Trophoblast cell (in vitro differentiated cells and primary cell): ENCODE results near the gene TTYH2.

Source experiments
- DNase-seq, 2 donors: peaks; one replicate each; pipeline ENCODE4 v3.0.0-alpha.2; 2016
- H2AFZ ChIP-seq: 2 replicates; pipeline ENCODE4 v1.6.1; 2013; ENCODE audit warnings: low read length, moderate library complexity, mild to moderate bottlenecking; ENCODE audit not compliant: insufficient read depth, poor library complexity
- H2AK5ac ChIP-seq: 2 replicates; pipeline ENCODE4 v1.6.1; 2013; ENCODE audit warnings: mild to moderate bottlenecking, low read length
- H2BK120ac ChIP-seq: 2 replicates; pipeline ENCODE4 v1.6.1; 2013; ENCODE audit warnings: low read length, mild to moderate bottlenecking, moderate library complexity; ENCODE audit not compliant: insufficient read depth, poor library complexity
- H2BK12ac ChIP-seq: 2 replicates; pipeline ENCODE4 v1.6.1; 2013; ENCODE audit warnings: mild to moderate bottlenecking, low read length, moderate library complexity
- H2BK5ac ChIP-seq: 2 replicates; pipeline ENCODE4 v1.6.1; 2013; ENCODE audit warnings: low read length, low read depth, moderate library complexity, mild to moderate bottlenecking; ENCODE audit not compliant: poor library complexity
- H3K14ac ChIP-seq: 2 replicates; pipeline ENCODE4 v1.6.1; 2013; ENCODE audit warnings: mild to moderate bottlenecking, low read length
- H3K18ac ChIP-seq: 2 replicates; pipeline ENCODE4 v1.6.1; 2013; ENCODE audit warnings: mild to moderate bottlenecking, low read length
- H3K23ac ChIP-seq: 2 replicates; pipeline ENCODE4 v1.6.1; 2013; ENCODE audit warnings: low read length
- H3K27ac ChIP-seq: 2 replicates; pipeline ENCODE4 v1.5.1; 2013; ENCODE audit warnings: low read depth, mild to moderate bottlenecking, inconsistent platforms, low read length, moderate library complexity
- H3K27me3 ChIP-seq: 2 replicates; pipeline ENCODE4 v1.6.1; 2013; ENCODE audit warnings: inconsistent platforms, mild to moderate bottlenecking, low read length, moderate library complexity; ENCODE audit not compliant: insufficient read depth
- H3K36me3 ChIP-seq, 2 experiments: 1 replicate in 1 of 2; 2 replicates in 1 of 2; pipeline ENCODE4 v1.6.1; 2013; ENCODE audit warnings: low read length in 2 of 2, mild to moderate bottlenecking in 2 of 2, moderate library complexity in 1 of 2; ENCODE audit not compliant: insufficient read depth in 2 of 2, control insufficient read depth in 1 of 2
- H3K4ac ChIP-seq: 2 replicates; pipeline ENCODE4 v1.6.1; 2013; ENCODE audit warnings: low read depth, mild to moderate bottlenecking, low read length, moderate library complexity
- H3K4me1 ChIP-seq, 2 experiments: 1 replicate in 1 of 2; 2 replicates in 1 of 2; pipeline ENCODE4 v1.6.1; 2013; ENCODE audit warnings: low read length in 2 of 2, mild to moderate bottlenecking in 2 of 2, moderate library complexity in 1 of 2; ENCODE audit not compliant: insufficient read depth in 2 of 2, control insufficient read depth in 1 of 2
- H3K4me2 ChIP-seq: 2 replicates; pipeline ENCODE4 v1.6.1; 2013; ENCODE audit warnings: inconsistent platforms, mild to moderate bottlenecking, low read length, moderate library complexity
- H3K4me3 ChIP-seq: 2 replicates; pipeline ENCODE4 v1.5.1; 2013; ENCODE audit warnings: mild to moderate bottlenecking, low read depth, low read length, inconsistent platforms
- H3K79me1 ChIP-seq: one replicate; pipeline ENCODE4 v1.6.1; 2013; ENCODE audit warnings: low read length
- H3K79me2 ChIP-seq: 2 replicates; pipeline ENCODE4 v1.6.1; 2013; ENCODE audit warnings: low read length, mild to moderate bottlenecking; ENCODE audit not compliant: control insufficient read depth, insufficient read depth, poor library complexity
- H3K9ac ChIP-seq: 2 replicates; pipeline ENCODE4 v1.6.1; 2013; ENCODE audit warnings: mild to moderate bottlenecking, low read length
- H3K9me3 ChIP-seq: 2 replicates; pipeline ENCODE4 v1.6.1; 2013; ENCODE audit warnings: low read depth, mild to moderate bottlenecking, control low read depth, inconsistent platforms, low read length; ENCODE audit not compliant: insufficient read depth
- H4K12ac ChIP-seq: 2 replicates; pipeline ENCODE4 v1.6.1; 2013; ENCODE audit warnings: low read depth, mild to moderate bottlenecking, low read length, moderate library complexity
- H4K8ac ChIP-seq: 2 replicates; pipeline ENCODE4 v1.6.1; 2013; ENCODE audit warnings: low read depth, mild to moderate bottlenecking, low read length, moderate library complexity
- H4K91ac ChIP-seq: one replicate; pipeline ENCODE4 v1.6.1; 2013; ENCODE audit warnings: low read depth, mild to moderate bottlenecking, low read length, moderate library complexity
- WGBS: extraction: QIAGEN DNeasy Blood & Tissue Kit; methylation state at CpG from one replicate; pipeline ENCODE4 v1.1.7; 2013; ENCODE audit warnings: missing lambda C conversion rate; ENCODE audit not compliant: insufficient read length, insufficient coverage; ENCODE audit errors: extremely low coverage; 5-methylcytosine and 5-hydroxymethylcytosine counted together

Gene TTYH2

GRCh38 chr17:74296548-74296936 lies 83.2 kb downstream of the TTYH2 start:
- H3K27me3 ChIP-seq = no peaks in the 10 kb centered on the region
- H2BK12ac ChIP-seq = no peak overlapping the region
- H3K9me3 ChIP-seq = no peaks in the 10 kb centered on the region
- no peak overlapping the region for H2BK120ac ChIP-seq
- H3K79me2 ChIP-seq = no peaks in the 10 kb centered on the region
- H3K4ac ChIP-seq = no peak overlapping the region
- no peaks in the 10 kb centered on the region for H3K79me1 ChIP-seq
- H4K12ac ChIP-seq = no peak overlapping the region
- H3K27ac ChIP-seq = no peak overlapping the region
- H4K8ac ChIP-seq = no peak overlapping the region
- H3K4me1 ChIP-seq = no peaks in the 10 kb centered on the region
- H2BK5ac ChIP-seq = no peak overlapping the region
- H3K14ac ChIP-seq = no peak overlapping the region
- no peak overlapping the region for H3K23ac ChIP-seq
- no peak overlapping the region for H3K4me3 ChIP-seq
- no peak overlapping the region for H2AFZ ChIP-seq
- no peak overlapping the region for H2AK5ac ChIP-seq
- H3K36me3 ChIP-seq = no peaks in the 10 kb centered on the region
- no peak overlapping the region for H4K91ac ChIP-seq
- no peak overlapping the region for H3K9ac ChIP-seq
- DNase-seq = peak; percentile 26 to 56
- H3K4me2 ChIP-seq = no peak overlapping the region
- H3K18ac ChIP-seq = no peak overlapping the region
- no CpG with 5 or more reads among the region's 5 CpGs for WGBS

GRCh38 chr17:74297941-74298340 lies 84.6 kb downstream of the TTYH2 start:
- WGBS = no CpG with 5 or more reads among the region's 4 CpGs
- no peak overlapping the region for H3K27ac ChIP-seq
- H4K8ac ChIP-seq = no peak overlapping the region

GRCh38 chr17:74298778-74299177 lies 85.4 kb downstream of the TTYH2 start:
- Histone ChIP-seq H3K27ac (no peak overlapping the region), H2BK5ac (no peak overlapping the region), H2AK5ac (no peak overlapping the region), H2BK120ac (no peak overlapping the region), H3K4ac (no peak overlapping the region), H3K18ac (no peak overlapping the region), H2AFZ (no peak overlapping the region), H3K79me1 (no peaks in the 10 kb centered on the region), H3K9me3 (no peaks in the 10 kb centered on the region), H4K8ac (no peak overlapping the region), H3K23ac (no peak overlapping the region), H2BK12ac (no peak overlapping the region), H3K9ac (no peak overlapping the region), H3K27me3 (no peaks in the 10 kb centered on the region), H3K4me1 (no peaks in the 10 kb centered on the region), H3K79me2 (no peaks in the 10 kb centered on the region), H3K36me3 (no peaks in the 10 kb centered on the region), H4K91ac (no peak overlapping the region), H4K12ac (no peak overlapping the region), H3K4me2 (no peak overlapping the region), H3K14ac (no peak overlapping the region), H3K4me3 (no peak overlapping the region)
- DNase-seq = no peak
- no CpG with 5 or more reads among the region's 7 CpGs for WGBS

More at GRCh38 chr17:74297941-74298340, 84.6 kb downstream of the TTYH2 start:
- Histone ChIP-seq H3K27me3 (no peaks in the 10 kb centered on the region), H3K36me3 (no peaks in the 10 kb centered on the region), H3K18ac (no peak overlapping the region), H2BK5ac (no peak overlapping the region), H3K23ac (no peak overlapping the region), H2BK12ac (no peak overlapping the region), H2AK5ac (no peak overlapping the region), H3K79me1 (no peaks in the 10 kb centered on the region), H2AFZ (no peak overlapping the region), H3K4me2 (no peak overlapping the region), H3K9me3 (no peaks in the 10 kb centered on the region), H3K79me2 (no peaks in the 10 kb centered on the region), H3K4me1 (no peaks in the 10 kb centered on the region), H3K4ac (no peak overlapping the region), H3K14ac (no peak overlapping the region), H3K4me3 (no peak overlapping the region), H2BK120ac (no peak overlapping the region), H4K91ac (no peak overlapping the region), H4K12ac (no peak overlapping the region), H3K9ac (peak overlapping the region; percentile 27)
- no peak for DNase-seq

- WGBS = no CpG with 5 or more reads among the region's 11 CpGs
- Histone ChIP-seq H3K23ac (no peak overlapping the region), H2AFZ (no peak overlapping the region), H3K4me3 (no peak overlapping the region), H3K14ac (no peak overlapping the region), H3K4ac (no peak overlapping the region), H2BK120ac (no peak overlapping the region), H3K4me2 (no peak overlapping the region), H3K79me1 (no peaks in the 10 kb centered on the region), H2BK5ac (no peak overlapping the region), H3K79me2 (no peaks in the 10 kb centered on the region), H4K91ac (no peak overlapping the region), H3K4me1 (no peaks in the 10 kb centered on the region), H2AK5ac (no peak overlapping the region), H3K36me3 (no peaks in the 10 kb centered on the region), H4K8ac (no peak overlapping the region), H3K9ac (no peak overlapping the region), H3K27ac (no peak overlapping the region), H2BK12ac (no peak overlapping the region), H3K18ac (no peak overlapping the region), H3K27me3 (no peaks in the 10 kb centered on the region), H3K9me3 (no peaks in the 10 kb centered on the region), H4K12ac (no peak overlapping the region)
- DNase-seq = no peak
These were observed 86.0 kb downstream of the TTYH2 start for GRCh38 chr17:74299226-74300009.
